Transverse colon (tissue), 4 donors: ENCODE results near the gene MUC4. TPM values are rescaled to one million over a fixed set of nuclear protein-coding genes. Genes with fewer than 3 reads are reported as not detected.

ENCODE experiments used
- DNase-seq: peaks from one replicate; pipeline ENCODE4 v3.0.0-alpha.2; 2019
- H3K27ac ChIP-seq, 4 donors: fragments of 200-600 bp; sonication (generic); 2 replicates each; pipeline ENCODE4 v1.5.1; 2016 to 2018; ENCODE audit warnings: inconsistent platforms in 4 of 4
- H3K27me3 ChIP-seq: fragments of 200-600 bp; sonication (generic); 2 replicates; pipeline ENCODE4 v1.5.1; 2017; ENCODE audit warnings: inconsistent platforms
- H3K36me3 ChIP-seq, 4 donors: fragments of 200-600 bp; sonication (generic); 2 replicates each; pipeline ENCODE4 v1.5.1; 2017 to 2019; ENCODE audit warnings: inconsistent platforms in 4 of 4
- H3K4me1 ChIP-seq, 4 donors: fragments of 200-600 bp; sonication (generic); 2 replicates each; pipeline ENCODE4 v1.5.1; 2017 to 2020; ENCODE audit warnings: inconsistent platforms in 4 of 4
- H3K4me3 ChIP-seq, 4 donors: fragments of 200-600 bp; sonication (generic); 1 replicate in 1 of 4; 2 replicates in 3 of 4; pipeline versions ENCODE4 v1.5.1 to v1.6.1; 2017 to 2019; ENCODE audit warnings: inconsistent platforms in 4 of 4
- H3K9me3 ChIP-seq, 2 donors: fragments of 200-600 bp; sonication (generic); 2 replicates each; pipeline ENCODE4 v1.5.1; 2017 to 2019; ENCODE audit warnings: inconsistent platforms in 2 of 2
- EP300 ChIP-seq: sonication (generic); formaldehyde crosslinking; IDR thresholded peaks from one replicate; pipeline ENCODE4 v1.6.1; 2017; ENCODE audit warnings: antibody characterized with exemption, low read depth
- POLR2A ChIP-seq: fragments of 450-650 bp; IDR thresholded peaks from one replicate; pipeline ENCODE4 v1.6.1; 2016; ENCODE audit warnings: antibody characterized with exemption, mild to moderate bottlenecking, moderate library complexity
- POLR2AphosphoS5 ChIP-seq, 3 donors: sonication (generic); formaldehyde crosslinking; IDR thresholded peaks; one replicate each; pipeline ENCODE4 v1.6.1; 2016; ENCODE audit warnings: antibody characterized with exemption in 3 of 3
- WGBS, 2 donors: methylation state at CpG; one replicate each; pipeline ENCODE4 v1.1.5; 2018; ENCODE audit warnings: low coverage in 1 of 2; 5-methylcytosine and 5-hydroxymethylcytosine counted together
- in situ Hi-C, 4 donors: fragments of 200-750 bp; cut with MboI; loops; one replicate each; pipeline versions ENCODE4 v1.15.0 to v1.15.1; 2017; ENCODE audit warnings: low sequenced_read_pairs in 3 of 4, low pct_ligation_motif_present in 1 of 4, low pct_unique_long_range_greater_than_20kb in 1 of 4
- intact Hi-C: fragments of 100-400 bp; cut with DNase I; formaldehyde crosslinking; loops from one replicate; pipeline ENCODE4 v1.15.1; 2023; ENCODE audit warnings: low total_unique reads
- total RNA-seq, 4 donors: library from RNA; depleted of rRNA; stranded (reverse); fragments of >200 nt; gene quantifications; one replicate each; pipeline ENCODE4 v1.1.0, GENCODE V29; 2016
- TF ChIP-seq, protein P1 (sequence below), 5 experiments: fragments of 200-600 bp in 3 of 5; fragments of 450-650 bp in 2 of 5; sonication (generic) in 3 of 5; IDR thresholded peaks; 1 replicate in 2 of 5; 2 replicates in 3 of 5; pipeline ENCODE4 v1.5.1; 2016 to 2017; ENCODE audit warnings: antibody characterized with exemption in 5 of 5, inconsistent platforms in 3 of 5, mild to moderate bottlenecking in 2 of 5, moderate library complexity in 1 of 5

The MUC4 gene
- total RNA-seq, 4 donors from 2014 or later = 111 to 354 (median 170) TPM

DNA sequence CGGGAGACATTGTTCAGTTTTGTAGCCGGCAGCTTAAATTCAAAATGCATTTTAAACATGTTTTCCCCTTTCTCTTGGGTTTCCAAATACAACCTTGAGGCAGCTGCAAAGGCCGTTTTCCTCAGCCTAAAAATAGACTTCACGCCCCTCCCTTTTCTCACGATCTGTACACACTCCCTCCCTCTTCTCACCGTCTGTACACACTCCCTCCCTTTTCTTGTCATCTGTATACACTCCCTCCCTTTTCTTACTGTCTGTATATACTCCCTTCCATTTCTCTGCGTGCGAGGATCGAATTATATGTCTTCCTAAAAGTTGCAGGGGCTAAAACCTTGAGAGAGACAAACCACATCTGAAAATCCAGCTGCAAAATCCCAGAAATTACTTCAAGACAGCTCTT is 8.9 kb downstream of the MUC4 start:
- Histone ChIP-seq H3K27me3 (no peaks in the 10 kb centered on the region), H3K36me3 (no peaks in the 10 kb centered on the region), H3K4me1 (peaks cover 7 to 60% (median 44%) of the 10 kb centered on the region in 4 donors), H3K4me3 (peak overlapping the region in 3 of 4 donors; percentile 9 to 32 (median 13)), H3K27ac (peak overlapping the region; percentile 77 to 90 (median 87)), H3K9me3 (no peaks in the 10 kb centered on the region)
- intact Hi-C loops (no loop called here), in situ Hi-C loops (no loop called here)
- TF ChIP-seq POLR2AphosphoS5 (IDR thresholded peaks at IDR 0.05) (peak in 2 of 3 donors; percentile 17 to 26), POLR2A (no peak)
- no peak for DNase-seq
- WGBS, 2 donors = 16 to 18% methylated on average over 9 of the region's 9 CpGs

DNA sequence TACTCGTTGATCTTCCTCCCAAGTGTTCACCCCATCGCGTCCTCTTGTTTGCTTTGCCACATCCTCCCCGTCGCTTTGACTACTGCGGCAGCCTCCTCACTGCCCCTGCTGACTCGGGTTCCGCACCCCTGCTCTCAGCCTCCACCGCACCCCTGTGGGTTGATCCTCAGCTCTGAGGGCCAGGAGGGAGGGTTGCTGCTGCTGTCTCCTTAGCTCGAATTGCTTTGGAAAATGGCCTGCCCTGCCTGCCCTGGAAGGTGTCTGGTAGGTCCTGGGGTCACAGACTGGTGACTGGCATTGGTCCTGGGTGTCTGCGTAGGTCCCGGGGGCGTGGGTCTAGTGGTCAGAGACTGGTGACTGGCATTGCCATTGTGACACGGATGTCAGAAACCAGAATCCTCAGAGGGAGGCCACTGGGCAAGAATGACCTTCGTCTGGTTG is 9.4 kb downstream of the MUC4 start:
- Histone ChIP-seq H3K27ac (peak overlapping the region; percentile 77 to 90 (median 87)), H3K4me3 (peak overlapping the region in 1 of 4 donors; percentile 32), H3K9me3 (no peaks in the 10 kb centered on the region), H3K36me3 (no peaks in the 10 kb centered on the region), H3K27me3 (no peaks in the 10 kb centered on the region), H3K4me1 (peaks cover 7 to 55% (median 41%) of the 10 kb centered on the region in 4 donors)
- DNase-seq = no peak
- in situ Hi-C loops = no loop called here
- intact Hi-C loops = no loop called here
- WGBS, 2 donors = 54% methylated on average over 15 of the region's 15 CpGs; no CpG with 5 or more reads in 1 of the 2 donors
- TF ChIP-seq EP300 (no peak), POLR2AphosphoS5 (IDR thresholded peaks at IDR 0.05) (no peak), POLR2A (no peak)
- TF ChIP-seq, protein P1, sequence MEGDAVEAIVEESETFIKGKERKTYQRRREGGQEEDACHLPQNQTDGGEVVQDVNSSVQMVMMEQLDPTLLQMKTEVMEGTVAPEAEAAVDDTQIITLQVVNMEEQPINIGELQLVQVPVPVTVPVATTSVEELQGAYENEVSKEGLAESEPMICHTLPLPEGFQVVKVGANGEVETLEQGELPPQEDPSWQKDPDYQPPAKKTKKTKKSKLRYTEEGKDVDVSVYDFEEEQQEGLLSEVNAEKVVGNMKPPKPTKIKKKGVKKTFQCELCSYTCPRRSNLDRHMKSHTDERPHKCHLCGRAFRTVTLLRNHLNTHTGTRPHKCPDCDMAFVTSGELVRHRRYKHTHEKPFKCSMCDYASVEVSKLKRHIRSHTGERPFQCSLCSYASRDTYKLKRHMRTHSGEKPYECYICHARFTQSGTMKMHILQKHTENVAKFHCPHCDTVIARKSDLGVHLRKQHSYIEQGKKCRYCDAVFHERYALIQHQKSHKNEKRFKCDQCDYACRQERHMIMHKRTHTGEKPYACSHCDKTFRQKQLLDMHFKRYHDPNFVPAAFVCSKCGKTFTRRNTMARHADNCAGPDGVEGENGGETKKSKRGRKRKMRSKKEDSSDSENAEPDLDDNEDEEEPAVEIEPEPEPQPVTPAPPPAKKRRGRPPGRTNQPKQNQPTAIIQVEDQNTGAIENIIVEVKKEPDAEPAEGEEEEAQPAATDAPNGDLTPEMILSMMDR (IDR thresholded peaks at IDR 0.05) = no peak

DNA sequence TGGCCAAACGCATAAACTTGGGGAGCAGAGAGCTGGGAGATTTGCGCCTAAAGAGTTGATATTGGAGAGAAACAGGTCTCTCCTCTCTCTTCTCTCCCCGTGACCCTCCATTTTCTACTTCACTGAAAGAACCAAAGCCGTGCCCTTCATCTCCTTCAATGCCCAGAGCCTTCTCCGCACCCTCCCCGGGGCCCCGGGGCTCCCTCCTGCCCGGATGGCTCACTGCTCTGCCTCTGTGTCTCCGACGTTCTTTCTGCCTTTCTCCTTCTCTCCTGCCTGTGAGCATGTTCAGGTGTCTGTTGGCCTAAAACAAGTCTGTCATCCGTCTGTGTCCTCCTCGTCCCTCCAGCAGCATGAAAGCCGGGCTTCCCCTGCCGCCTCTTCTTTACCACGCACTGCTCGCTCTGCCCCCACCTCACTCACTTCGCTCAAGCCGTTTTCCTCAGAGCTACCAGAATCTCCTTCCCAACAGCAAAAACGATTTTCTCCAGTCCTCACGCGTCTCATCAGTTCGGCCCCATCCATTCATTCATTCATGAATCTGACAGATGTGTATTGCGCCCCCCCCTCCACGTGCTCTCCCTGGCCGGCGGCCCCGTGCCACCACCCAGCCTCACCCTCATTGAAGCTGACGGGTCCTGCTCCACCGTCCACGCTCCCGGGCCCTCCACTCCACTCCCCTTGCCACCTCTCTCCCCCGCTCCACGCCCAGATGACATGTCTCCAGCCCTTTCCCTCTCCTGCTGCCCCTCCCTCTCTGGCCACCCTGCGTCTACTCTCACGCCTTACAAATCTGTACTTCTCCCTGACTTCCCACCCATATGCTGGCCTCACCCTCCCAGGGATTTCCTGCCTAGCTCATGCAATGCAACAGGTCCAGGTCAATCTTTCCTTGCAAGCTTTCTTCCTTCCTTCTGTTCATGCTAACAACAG is 10.2 kb downstream of the MUC4 start:
- DNase-seq = peak; percentile 51
- Histone ChIP-seq H3K9me3 (no peaks in the 10 kb centered on the region), H3K4me3 (no peak overlapping the region), H3K36me3 (no peaks in the 10 kb centered on the region), H3K27me3 (no peaks in the 10 kb centered on the region), H3K4me1 (peaks cover 7 to 47% (median 38%) of the 10 kb centered on the region in 4 donors), H3K27ac (peak overlapping the region in 3 of 4 donors; percentile 87 to 90 (median 87))
- WGBS, 2 donors = 83 to 91% methylated on average over 27 to 35 of the region's 35 CpGs
- TF ChIP-seq, protein P1 (IDR thresholded peaks at IDR 0.05) = no peak
- TF ChIP-seq POLR2A (no peak), POLR2AphosphoS5 (IDR thresholded peaks at IDR 0.05) (no peak), EP300 (no peak)
- intact Hi-C loops (no loop called here), in situ Hi-C loops (no loop called here)

DNA sequence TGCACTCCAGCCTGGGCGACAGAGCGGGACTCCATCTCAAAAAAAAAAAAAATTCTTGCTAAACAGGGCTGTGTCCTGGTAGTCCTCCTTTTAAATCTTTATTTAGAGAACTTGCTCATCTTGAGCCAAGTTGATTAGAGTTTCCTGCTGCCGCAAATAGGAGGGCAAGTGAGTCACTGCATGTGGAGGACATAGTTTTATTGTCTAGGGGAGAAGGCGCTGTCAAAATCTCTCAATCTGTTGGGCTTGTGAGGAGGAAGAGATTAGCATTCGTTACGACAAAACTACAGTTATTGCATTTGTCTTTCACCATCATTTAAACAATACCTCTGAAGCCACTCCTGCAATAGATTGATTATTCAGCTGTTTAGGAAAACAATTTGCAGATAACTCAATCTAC is 11.5 kb downstream of the MUC4 start:
- intact Hi-C loops = no loop called here
- DNase-seq = no peak
- Histone ChIP-seq H3K9me3 (no peaks in the 10 kb centered on the region), H3K36me3 (no peaks in the 10 kb centered on the region), H3K4me1 (peaks cover 7 to 34% (median 31%) of the 10 kb centered on the region in 4 donors), H3K4me3 (no peak overlapping the region), H3K27me3 (no peaks in the 10 kb centered on the region), H3K27ac (no peak overlapping the region)
- 83 to 86% methylated on average over 4 to 6 of the region's 6 CpGs for WGBS, 2 donors
- TF ChIP-seq EP300 = no peak
- TF ChIP-seq POLR2AphosphoS5 (IDR thresholded peaks at IDR 0.05) = no peak
- TF ChIP-seq, protein P1 (IDR thresholded peaks at IDR 0.05) = no peak
- TF ChIP-seq POLR2A = no peak
- in situ Hi-C loops = no loop called here
